ENCODE measurements around the gene CMSS1.

Gene CMSS1

DNA sequence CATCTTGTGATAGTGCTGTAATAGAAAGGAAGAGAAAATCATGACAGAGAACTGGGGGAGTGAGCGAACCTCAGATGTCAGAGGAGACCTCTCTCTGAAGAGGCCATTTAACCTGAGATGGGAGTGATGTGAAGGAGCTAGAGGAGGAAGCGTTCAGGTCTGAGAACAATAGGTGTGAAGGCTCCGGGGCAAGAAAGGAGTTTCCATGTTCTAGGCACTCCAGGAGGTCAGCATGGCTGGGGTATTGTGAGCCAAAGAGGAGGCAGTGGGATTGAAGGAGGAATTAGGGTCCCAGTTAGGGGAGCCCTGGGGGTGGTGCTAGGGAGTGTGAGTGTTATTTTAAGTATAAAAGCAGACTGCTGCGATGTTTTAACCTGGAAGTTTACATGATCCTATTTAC, 305.4 kb downstream of the CMSS1 start:
- Histone ChIP-seq H3K9me2 (ENCODE audit: low read depth, low read length) (no peaks in the 10 kb centered on the region), H3K4me2 (ENCODE audit: low read length) (no peak overlapping the region), H3K9ac (ENCODE audit: low read length) (no peak overlapping the region), H3K36me3 (ENCODE audit: insufficient read depth, low read length) (no peaks in the 10 kb centered on the region), H3K4me1 (ENCODE audit: insufficient read depth, low read length, severe bottlenecking) (no peaks in the 10 kb centered on the region), H3K9me3 (ENCODE audit: low read length) (no peaks in the 10 kb centered on the region), H3K27me3 (ENCODE audit: insufficient read depth, low read length) (no peaks in the 10 kb centered on the region), H3K4me3 (ENCODE audit: low read depth, low read length, poor library complexity, severe bottlenecking) (no peak overlapping the region), H4K20me1 (ENCODE audit: insufficient read depth, low read length) (no peaks in the 10 kb centered on the region), H2AFZ (ENCODE audit: low read length) (no peak overlapping the region), H3K27ac (ENCODE audit: low read depth, low read length, poor library complexity, severe bottlenecking) (no peak overlapping the region), H3K79me2 (ENCODE audit: insufficient read depth, low read length) (no peaks in the 10 kb centered on the region), H3F3A (ENCODE audit: insufficient read depth, low read length) (no peaks in the 10 kb centered on the region)
- TF ChIP-seq EZH2 (IDR thresholded peaks at IDR 0.05; ENCODE audit: borderline replicate concordance, low read length) (no peak), CTCF (IDR thresholded peaks at IDR 0.05; ENCODE audit: low read length) (no peak)

DNA sequence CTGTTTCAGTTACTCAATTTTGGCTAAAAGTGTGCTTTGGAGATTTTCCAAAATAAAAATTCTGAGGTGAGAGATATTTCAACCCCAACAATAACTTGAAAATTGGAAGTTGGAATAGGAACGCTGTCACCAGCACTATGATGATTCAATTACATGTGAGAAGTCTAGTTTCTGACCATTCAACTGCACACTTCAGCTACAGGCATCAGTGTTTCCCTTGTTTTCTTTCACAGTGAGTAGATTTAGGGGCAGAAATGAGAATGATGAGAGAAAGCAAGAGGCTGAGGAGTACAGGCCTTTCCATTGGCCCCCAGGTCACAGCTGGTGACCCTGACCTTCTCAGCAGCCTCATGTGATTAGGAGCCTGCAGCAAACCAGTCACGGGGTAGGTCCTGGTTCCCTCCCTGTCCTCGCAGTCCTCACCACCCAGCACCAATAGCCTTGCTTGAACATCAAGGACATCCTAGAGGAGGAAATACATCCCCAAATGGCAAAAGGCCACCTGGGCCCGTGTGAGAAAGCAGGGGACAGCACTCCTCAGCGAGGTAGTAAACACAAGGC, 306.6 kb downstream of the CMSS1 start:
- Histone ChIP-seq H3K4me2 (ENCODE audit: low read length) (no peak overlapping the region), H3K36me3 (ENCODE audit: insufficient read depth, low read length) (no peaks in the 10 kb centered on the region), H3K4me1 (ENCODE audit: insufficient read depth, low read length, severe bottlenecking) (no peaks in the 10 kb centered on the region), H3K27me3 (ENCODE audit: insufficient read depth, low read length) (no peaks in the 10 kb centered on the region), H3K79me2 (ENCODE audit: insufficient read depth, low read length) (no peaks in the 10 kb centered on the region), H3F3A (ENCODE audit: insufficient read depth, low read length) (no peaks in the 10 kb centered on the region), H3K9me3 (ENCODE audit: low read length) (no peaks in the 10 kb centered on the region), H3K9ac (ENCODE audit: low read length) (no peak overlapping the region), H3K27ac (ENCODE audit: low read depth, low read length, poor library complexity, severe bottlenecking) (no peak overlapping the region), H3K9me2 (ENCODE audit: low read depth, low read length) (no peaks in the 10 kb centered on the region), H4K20me1 (ENCODE audit: insufficient read depth, low read length) (no peaks in the 10 kb centered on the region), H3K4me3 (ENCODE audit: low read depth, low read length, poor library complexity, severe bottlenecking) (no peak overlapping the region), H2AFZ (ENCODE audit: low read length) (no peak overlapping the region)
- TF ChIP-seq EZH2 (IDR thresholded peaks at IDR 0.05; ENCODE audit: borderline replicate concordance, low read length) (no peak), CTCF (IDR thresholded peaks at IDR 0.05; ENCODE audit: low read length) (no peak)

DNA sequence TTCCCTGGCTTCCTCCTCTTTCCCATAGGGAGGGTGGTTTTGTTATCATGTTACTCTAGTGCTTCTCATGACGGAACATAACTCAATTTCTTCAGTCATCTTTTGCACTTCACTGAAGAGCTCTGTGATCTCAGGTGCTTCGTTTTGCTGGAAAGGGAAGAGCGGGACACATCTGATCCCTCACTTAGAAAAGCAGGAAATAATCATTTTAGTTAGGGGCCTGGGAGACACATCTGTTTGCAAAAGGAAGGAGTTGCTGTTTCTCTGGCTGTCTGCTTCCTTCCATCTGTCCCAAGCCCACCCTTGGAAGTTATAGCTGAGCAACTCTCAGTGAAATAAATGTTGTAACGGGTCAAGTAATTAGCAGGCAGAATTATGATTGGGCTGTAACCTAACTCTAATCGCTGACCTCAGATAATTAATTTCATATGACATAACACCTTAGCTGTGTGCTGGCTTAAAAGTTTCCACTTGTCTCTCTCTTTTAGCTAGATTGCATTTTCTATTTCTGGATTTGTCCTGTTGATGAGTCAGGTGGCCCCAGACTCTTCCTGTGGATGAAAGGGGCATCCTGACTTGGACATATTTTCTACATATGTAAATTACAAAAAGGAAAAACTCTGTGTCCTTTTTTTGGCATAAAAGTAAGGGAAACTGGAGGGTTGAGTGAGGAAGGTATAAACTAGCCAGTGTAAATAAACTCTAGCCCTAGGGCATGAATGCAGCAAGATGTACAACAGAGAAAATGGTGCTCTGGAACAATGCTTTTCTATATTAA, 307.7 kb downstream of the CMSS1 start:
- H3K4me1 ChIP-seq (ENCODE audit: insufficient read depth, low read length, severe bottlenecking): no peaks in the 10 kb centered on the region
- H3K4me2 ChIP-seq (ENCODE audit: low read length): no peak overlapping the region
- H3K27me3 ChIP-seq (ENCODE audit: insufficient read depth, low read length): no peaks in the 10 kb centered on the region
- H3F3A ChIP-seq (ENCODE audit: insufficient read depth, low read length): no peaks in the 10 kb centered on the region
- H4K20me1 ChIP-seq (ENCODE audit: insufficient read depth, low read length): no peaks in the 10 kb centered on the region
- H3K4me3 ChIP-seq (ENCODE audit: low read depth, low read length, poor library complexity, severe bottlenecking): no peak overlapping the region
- H3K79me2 ChIP-seq (ENCODE audit: insufficient read depth, low read length): no peaks in the 10 kb centered on the region
- H2AFZ ChIP-seq (ENCODE audit: low read length): no peak overlapping the region
- no peaks in the 10 kb centered on the region for H3K9me3 ChIP-seq (ENCODE audit: low read length)
- no peak for TF ChIP-seq EZH2 (IDR thresholded peaks at IDR 0.05; ENCODE audit: borderline replicate concordance, low read length)
- TF ChIP-seq CTCF (IDR thresholded peaks at IDR 0.05; ENCODE audit: low read length): no peak
- no peaks in the 10 kb centered on the region for H3K36me3 ChIP-seq (ENCODE audit: insufficient read depth, low read length)
- no peak overlapping the region for H3K9ac ChIP-seq (ENCODE audit: low read length)
- no peak overlapping the region for H3K27ac ChIP-seq (ENCODE audit: low read depth, low read length, poor library complexity, severe bottlenecking)
- no peaks in the 10 kb centered on the region for H3K9me2 ChIP-seq (ENCODE audit: low read depth, low read length)

All from OCI-LY1 (cell line).